HG03354 (cell line): Measurements from ENCODE around the gene MDM2.
A peak's percentile ranks its signal among the peaks of the same experiment; 100 is the strongest.
"Not testable (repeated sequence)": the region's sequence is repeated elsewhere in the genome, so short reads cannot be mapped to it uniquely, and the experiment has no call there.

ENCODE experiments used
- ATAC-seq: cut with Tn5 transposase; IDR thresholded peaks from one replicate; pipeline ENCODE4 v1.9.1; 2021; ENCODE audit warnings: mild to moderate bottlenecking; ENCODE audit not compliant: unreplicated experiment, poor library complexity, severe bottlenecking

MDM2 gene

GRCh38 chr12:68803948-68804656 is 3.9 kb upstream of the MDM2 start:
- ATAC-seq: no peak

- ATAC-seq: no peak
Measured at GRCh38 chr12:68804657-68805591, 3.1 kb upstream of the MDM2 start.

GRCh38 chr12:68805592-68806120 is 2.3 kb upstream of the MDM2 start:
- no peak for ATAC-seq

- ATAC-seq: no peak
Measured at GRCh38 chr12:68806488-68807237, 1.3 kb upstream of the MDM2 start.

- not testable (repeated sequence) for ATAC-seq
Measured at GRCh38 chr12:68807274-68807575, 752 bp upstream of the MDM2 start.

- ATAC-seq: peak; percentile 65
Measured at GRCh38 chr12:68808388-68809189, 612 bp downstream of the MDM2 start.

GRCh38 chr12:68809190-68810026 is 1.4 kb downstream of the MDM2 start:
- no peak for ATAC-seq

- not testable (repeated sequence) for ATAC-seq
Measured at GRCh38 chr12:68810027-68810389, 2.0 kb downstream of the MDM2 start.

- not testable (repeated sequence) for ATAC-seq
Measured at GRCh38 chr12:68811573-68811972, 3.6 kb downstream of the MDM2 start.

- no peak for ATAC-seq
Measured at GRCh38 chr12:68812553-68813241, 4.7 kb downstream of the MDM2 start.

GRCh38 chr12:68813242-68813593 is 5.2 kb downstream of the MDM2 start:
- no peak for ATAC-seq

GRCh38 chr12:68814490-68815231 is 6.7 kb downstream of the MDM2 start:
- no peak for ATAC-seq

- ATAC-seq: no peak
Measured at GRCh38 chr12:68815232-68815927, 7.4 kb downstream of the MDM2 start.

GRCh38 chr12:68815928-68816800 is 8.2 kb downstream of the MDM2 start:
- no peak for ATAC-seq

GRCh38 chr12:68819481-68819880 is 11.5 kb downstream of the MDM2 start:
- ATAC-seq: not testable (repeated sequence)
